Activated T-helper 1 cell treated with anti-CD3 and anti-CD28 coated beads, Interleukin-2, amount 50 U/mL, for 16 hours (primary cell): ENCODE results near the gene ZXDA.
"Not testable (repeated sequence)": the region's sequence is repeated elsewhere in the genome, so short reads cannot be mapped to it uniquely, and the experiment has no call there.

Experiments used
- DNase-seq, 2 donors: peaks; one replicate each; pipeline ENCODE4 v3.0.0-alpha.2; 2020; ENCODE audit warnings: low read depth in 1 of 2, low spot score in 1 of 2

The ZXDA gene

DNA sequence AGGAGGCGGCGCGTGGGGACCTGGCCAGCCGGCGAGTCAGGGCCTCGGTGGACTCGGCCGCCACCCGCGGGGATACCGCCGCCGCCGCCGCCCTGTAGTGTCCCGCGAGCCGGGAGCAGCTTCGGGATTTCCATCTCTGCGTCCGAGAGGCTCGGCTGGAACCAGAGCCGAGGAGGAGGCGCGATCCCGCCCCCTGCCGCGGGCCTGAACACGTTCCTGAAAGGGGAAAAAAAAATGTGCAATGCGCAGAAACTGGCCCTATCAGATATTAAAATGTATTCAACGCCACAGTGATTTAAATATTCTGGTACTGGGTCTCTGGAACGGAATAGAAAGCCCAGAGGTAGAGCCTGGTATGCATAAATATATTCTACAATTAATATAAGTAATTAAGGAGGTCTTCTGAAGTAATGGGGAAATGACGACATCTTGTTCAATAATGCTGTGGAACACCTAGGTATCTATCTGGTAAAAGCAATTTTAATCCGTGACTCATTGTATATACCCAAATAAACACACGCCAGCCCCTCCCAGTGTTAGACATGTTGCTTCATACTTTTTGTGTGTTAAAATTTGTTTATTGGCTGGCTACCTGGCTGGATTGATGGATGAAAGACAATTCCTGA lies at the start of gene ZXDA:
Gene ZXDA (minus strand): TSS at position 172 of the 626 bp plus-strand sequence. CDS start 38 bp downstream, at position 134.
- DNase-seq, result not testable (repeated sequence)

- DNase-seq, result no peak
Observed at GRCh38 chrX:57952320-57952678, 42.0 kb upstream of the ZXDA start.

- DNase-seq, result no peak
Observed at GRCh38 chrX:57951666-57952319, 41.5 kb upstream of the ZXDA start.

DNA sequence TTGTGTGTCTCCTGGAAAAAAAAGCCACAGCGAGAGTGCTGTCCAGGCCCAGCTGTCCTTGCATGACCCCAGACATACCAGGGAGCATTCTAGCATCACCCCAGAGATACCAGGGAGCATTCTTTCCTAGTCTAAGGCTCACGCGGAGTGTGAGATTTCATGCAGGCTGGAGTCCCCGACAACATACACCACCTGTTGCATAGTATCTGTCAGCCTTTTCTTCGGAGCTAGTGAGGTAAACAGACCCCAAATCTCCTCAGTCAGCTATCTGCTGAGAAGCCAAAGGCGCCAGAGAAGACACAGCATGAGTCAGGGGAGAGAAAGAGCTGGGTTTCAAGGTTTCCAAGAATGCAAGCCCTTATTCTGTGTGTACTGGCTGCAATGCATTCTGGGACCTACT lies 23.1 kb upstream of the ZXDA start:
- no peak for DNase-seq

GRCh38 chrX:57932266-57932665 lies 22.0 kb upstream of the ZXDA start:
- no peak for DNase-seq

GRCh38 chrX:57930051-57930450 lies 19.8 kb upstream of the ZXDA start:
- no peak for DNase-seq

GRCh38 chrX:57929373-57929772 lies 19.1 kb upstream of the ZXDA start:
- DNase-seq, result no peak

GRCh38 chrX:57925806-57926205 lies 15.5 kb upstream of the ZXDA start:
- DNase-seq, result no peak

DNA sequence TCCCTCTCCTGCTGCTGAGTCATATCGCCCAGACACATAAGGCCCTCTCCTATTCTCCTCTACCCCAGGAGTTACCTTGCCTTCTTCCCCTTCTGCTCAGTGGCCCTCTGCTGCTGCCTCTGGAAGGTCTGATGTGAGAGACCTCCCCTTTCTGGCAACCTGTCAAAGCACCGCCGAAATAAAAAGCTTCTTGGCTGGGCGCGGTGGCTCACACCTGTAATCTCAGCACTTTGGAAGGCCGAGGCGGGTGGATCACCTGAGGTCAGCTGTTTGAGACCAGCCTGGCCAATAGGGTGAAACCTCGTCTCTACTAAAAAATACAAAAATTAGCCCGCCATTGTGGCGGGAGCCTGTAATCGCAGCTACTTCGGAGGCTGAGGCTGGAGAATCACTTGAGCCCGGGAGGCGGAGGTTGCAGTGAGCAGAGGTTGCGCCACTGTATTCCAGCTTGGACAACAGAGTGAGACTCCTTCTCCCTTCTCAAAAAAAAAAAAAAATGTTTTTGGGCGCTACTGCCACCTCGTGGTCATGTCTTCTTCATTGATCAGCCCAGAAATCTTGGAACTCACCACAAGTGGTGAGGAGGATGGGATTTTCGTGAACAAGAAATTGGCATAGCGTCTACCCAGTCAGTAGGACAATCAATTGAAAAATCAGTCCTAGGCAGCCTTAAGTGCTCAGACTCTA lies 8.6 kb upstream of the ZXDA start:
- DNase-seq, result no peak

GRCh38 chrX:57915680-57916079 lies 5.4 kb upstream of the ZXDA start:
- no peak for DNase-seq

- DNase-seq, result not testable (repeated sequence)
Observed at GRCh38 chrX:57909595-57910286, 517 bp downstream of the ZXDA start.

DNA sequence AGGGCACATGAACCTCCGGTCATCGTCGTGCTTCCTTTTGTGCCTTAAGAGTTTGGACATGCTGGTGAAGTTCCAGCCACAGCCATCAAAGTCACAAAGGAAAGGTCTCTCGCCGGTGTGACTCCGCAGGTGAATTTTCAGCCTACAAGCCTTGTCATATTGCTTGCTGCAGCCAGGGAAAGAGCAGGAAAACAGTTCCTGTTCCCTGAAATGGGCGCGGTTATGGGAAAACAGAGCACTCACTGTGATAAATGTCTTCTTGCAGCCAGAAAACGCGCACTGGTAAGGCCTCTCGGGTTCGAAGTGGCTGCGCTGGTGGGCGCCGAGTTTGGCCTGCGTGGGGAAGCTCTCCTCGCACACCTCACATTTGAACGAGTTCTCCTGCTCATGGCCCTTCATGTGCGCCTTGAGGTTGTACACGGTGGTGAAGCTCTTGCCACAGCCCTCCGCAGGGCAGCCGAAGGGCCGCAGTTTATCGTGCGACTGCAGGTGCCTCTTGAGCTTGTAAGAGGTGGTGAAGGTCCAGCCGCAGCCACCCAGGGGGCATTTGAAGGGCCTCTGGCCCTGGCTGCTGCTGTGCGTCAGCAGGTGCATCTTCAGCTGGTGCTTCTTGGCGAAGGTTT lies 1.2 kb downstream of the ZXDA start:
- not testable (repeated sequence) for DNase-seq

DNA sequence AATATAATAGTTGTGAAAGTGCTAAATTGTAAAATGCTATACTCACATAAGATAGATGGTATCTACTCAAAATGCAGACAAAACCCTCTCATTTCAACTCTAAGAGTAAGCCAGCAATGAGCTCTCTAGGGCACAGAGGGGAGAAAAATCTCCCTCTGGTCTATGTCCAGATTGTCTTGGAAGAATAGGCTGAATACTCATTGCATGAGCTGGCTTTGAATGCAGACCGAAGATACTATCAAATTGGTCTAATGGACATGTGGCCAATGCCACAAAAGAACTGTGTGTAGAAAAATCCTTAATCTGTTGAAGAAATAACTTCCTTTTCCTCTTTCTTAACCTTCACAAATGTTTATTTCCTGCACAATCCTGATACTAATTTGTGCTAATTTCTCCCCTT lies 3.5 kb downstream of the ZXDA start:
- DNase-seq, result no peak

- DNase-seq, result no peak
Observed at GRCh38 chrX:57905141-57905540, 5.1 kb downstream of the ZXDA start.

DNA sequence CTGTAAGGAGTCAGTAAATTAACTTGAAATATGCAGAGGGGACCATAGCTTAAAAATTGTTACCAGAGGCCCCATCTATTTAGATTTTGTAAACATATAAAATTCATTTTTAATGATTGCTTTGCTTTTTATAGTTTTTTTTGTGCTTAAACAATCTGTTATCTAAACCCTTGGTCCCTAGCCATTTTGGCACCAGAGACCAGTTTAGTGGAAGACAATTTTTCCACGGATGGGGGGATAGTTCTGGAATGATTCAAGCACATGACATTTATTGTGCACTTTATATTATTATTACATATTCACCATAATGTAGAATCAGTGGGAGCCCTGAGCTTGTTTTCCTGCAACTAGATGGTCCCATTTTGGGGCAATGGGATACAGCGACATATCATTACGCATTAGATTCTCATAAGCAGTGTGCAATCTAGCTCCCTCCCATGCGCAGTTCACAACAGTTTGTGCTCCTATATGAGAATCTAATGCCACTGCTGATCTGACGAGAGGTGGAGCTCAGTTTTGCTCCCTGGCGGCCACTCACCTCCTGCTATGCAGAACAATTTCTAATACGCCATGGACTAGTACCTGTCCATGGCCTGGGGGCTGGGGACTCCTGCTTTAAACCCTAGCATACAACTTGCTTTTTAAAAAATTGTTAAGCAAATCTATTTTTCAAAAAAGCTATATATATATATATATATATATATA lies 5.9 kb downstream of the ZXDA start:
- DNase-seq, result no peak

GRCh38 chrX:57902633-57903032 lies 7.6 kb downstream of the ZXDA start:
- no peak for DNase-seq

DNA sequence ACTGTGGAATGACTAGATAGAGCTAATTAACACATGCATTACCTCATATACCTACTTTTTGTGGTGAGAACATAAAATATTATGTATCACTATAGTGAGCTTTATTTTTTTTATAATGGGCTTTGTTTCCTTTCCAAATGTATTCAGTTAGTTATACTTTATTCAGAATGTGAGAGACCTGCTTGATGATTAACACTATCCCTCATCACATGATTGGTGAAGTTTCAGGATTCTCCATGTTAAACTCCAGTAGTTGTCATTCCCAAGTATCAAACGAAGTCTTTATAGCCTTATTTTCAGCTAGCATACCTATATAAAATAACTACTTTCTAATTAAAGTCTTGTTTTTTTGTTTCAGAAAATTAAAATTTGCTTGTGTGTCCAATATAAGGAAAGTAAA lies 8.8 kb downstream of the ZXDA start:
- DNase-seq, result no peak

DNA sequence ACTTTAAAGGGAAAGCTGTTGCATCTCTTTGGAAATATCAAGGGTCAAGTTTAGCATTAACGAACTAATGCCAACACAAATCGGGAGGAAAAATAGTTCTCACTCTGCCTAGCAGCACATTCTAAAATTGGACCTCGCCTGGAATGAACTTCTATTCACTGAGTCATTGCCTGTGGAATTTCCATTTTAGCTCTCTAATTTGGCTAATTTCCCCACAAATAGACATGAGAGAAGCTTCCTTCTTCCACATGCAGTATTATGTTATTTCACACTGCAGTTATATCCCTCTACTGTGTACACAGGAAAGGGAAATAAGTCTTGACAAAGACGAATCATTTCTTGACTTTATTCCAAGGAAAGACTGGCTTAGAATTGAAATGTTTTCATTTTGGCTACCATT lies 9.3 kb downstream of the ZXDA start:
- no peak for DNase-seq

DNA sequence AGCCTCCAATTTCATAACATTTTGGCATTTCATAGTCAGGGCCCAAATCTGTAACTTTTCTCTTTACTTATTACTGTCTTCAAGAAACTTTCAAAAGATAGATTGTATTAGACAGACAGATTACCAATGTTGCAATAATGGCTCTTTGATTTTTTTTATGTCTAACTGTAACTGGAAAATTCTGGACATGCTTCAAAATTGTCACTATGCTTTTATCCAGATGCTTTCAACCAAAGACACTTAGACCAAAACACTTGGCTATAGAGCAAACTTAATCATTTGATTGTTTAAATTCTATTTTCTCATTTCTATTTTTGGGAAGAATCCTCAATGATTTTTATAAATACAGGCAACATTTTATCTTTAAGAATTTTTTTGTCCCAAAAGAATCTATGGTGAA lies 10.4 kb downstream of the ZXDA start:
- no peak for DNase-seq

DNA sequence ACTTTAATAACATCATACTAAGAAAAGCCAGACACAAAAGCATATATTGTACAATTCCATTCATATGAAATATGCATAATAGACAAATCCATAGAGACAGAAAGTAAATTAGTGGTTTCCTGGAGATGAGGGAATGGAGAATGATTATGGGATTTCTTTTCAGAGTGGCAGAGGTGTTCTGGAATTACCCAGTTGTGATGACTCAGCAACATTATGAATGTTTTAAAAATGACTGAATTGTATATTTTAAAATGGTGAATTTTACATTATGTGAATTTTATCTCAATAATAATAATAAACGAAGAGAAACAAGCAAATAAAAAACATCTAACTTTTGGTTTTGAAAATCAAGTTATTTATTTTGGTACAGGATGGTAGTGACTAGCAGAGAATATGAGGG lies 11.2 kb downstream of the ZXDA start:
- DNase-seq, result no peak

- no peak for DNase-seq
Observed at GRCh38 chrX:57871463-57871862, 38.8 kb downstream of the ZXDA start.
